ENCODE measurements around the gene RXRA.

DNA sequence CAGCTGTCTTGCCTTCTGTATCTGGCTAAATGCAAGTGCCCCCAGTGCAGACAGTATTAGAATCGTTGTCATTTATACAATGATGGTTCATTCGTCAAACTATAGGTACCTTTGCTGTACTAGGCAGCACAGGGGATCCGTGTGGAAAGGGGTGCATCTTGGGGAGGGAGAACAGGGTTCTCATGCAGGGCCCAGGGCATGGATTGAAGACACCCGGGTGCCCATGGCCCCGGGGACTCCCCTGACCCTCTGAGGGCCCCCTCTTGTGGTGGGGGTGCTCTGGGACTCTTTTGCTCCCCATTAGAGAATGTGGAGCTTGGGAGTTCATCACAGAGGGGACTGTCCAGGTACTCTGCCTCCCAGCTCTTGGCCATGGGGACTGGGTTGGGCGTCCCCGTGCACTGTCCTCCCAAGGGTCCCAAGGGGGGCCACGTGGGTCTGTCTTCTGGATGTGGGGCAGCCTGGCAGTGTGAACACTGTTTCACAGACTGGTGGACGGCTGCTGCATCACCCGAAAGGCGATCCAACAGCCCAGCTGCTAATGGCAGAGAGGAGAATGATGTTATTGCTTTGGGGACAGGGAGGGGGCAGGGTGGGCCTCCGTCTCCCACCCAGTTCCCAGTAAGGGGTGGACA is 36.9 kb upstream of the RXRA start:
- TF ChIP-seq, protein P1, sequence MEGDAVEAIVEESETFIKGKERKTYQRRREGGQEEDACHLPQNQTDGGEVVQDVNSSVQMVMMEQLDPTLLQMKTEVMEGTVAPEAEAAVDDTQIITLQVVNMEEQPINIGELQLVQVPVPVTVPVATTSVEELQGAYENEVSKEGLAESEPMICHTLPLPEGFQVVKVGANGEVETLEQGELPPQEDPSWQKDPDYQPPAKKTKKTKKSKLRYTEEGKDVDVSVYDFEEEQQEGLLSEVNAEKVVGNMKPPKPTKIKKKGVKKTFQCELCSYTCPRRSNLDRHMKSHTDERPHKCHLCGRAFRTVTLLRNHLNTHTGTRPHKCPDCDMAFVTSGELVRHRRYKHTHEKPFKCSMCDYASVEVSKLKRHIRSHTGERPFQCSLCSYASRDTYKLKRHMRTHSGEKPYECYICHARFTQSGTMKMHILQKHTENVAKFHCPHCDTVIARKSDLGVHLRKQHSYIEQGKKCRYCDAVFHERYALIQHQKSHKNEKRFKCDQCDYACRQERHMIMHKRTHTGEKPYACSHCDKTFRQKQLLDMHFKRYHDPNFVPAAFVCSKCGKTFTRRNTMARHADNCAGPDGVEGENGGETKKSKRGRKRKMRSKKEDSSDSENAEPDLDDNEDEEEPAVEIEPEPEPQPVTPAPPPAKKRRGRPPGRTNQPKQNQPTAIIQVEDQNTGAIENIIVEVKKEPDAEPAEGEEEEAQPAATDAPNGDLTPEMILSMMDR (IDR thresholded peaks at IDR 0.05; ENCODE audit: poor library complexity, severe bottlenecking) = no peak
- TF ChIP-seq RAD21 (conservative IDR thresholded peaks at IDR 0.05) (no peak), EP300 (conservative IDR thresholded peaks at IDR 0.05; ENCODE audit: poor library complexity, severe bottlenecking) (no peak), EZH2 (IDR thresholded peaks at IDR 0.05; ENCODE audit: borderline replicate concordance, insufficient read depth, low read length, poor library complexity, severe bottlenecking) (no peak), POLR2AphosphoS5 (IDR thresholded peaks at IDR 0.05) (no peak)
